GM18870 (cell line): Measurements from ENCODE around the gene CCDC3.

Experiments used
- ATAC-seq: cut with Tn5 transposase; IDR thresholded peaks from one replicate; pipeline ENCODE4 v1.9.1; 2021; ENCODE audit warnings: moderate library complexity; ENCODE audit not compliant: unreplicated experiment

Gene CCDC3

DNA sequence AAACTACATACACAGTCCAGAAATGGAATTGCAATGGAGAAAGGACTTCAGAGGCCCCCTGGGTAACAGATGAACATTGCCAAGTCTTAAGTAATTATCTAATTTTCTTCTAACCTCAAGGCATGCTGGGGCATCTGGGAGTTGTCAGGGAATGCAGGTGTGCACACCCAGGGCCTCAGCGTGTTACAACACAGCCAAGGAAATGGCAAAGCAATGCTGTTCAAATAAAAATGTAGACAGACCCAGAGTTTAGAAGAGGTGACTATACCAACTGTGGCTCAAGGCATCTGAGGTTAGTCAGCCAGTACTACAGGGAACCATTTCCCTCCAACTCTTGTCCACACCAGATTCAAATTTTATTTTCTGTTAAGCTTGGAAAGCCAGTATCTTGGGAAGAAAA lies 73.6 kb downstream of the CCDC3 start:
- no peak for ATAC-seq

DNA sequence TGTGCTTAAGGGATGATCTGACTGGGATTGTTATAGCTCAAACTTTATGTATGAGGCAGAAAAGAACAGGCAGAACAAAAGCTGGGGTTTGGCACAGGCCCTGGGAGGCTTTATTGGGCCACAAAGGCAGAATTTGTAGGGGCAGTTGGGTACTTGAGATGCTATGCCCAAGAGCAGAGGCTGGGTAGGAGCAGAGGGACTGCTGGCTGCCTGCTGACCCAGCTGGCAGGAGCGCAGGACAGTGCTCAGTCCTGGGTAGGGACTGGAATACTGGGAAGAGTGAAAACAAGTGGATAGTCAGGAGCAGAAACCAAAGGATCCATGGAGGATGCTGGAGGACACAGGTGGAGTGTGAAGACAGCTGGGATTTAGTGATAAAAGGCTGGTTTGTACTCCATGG lies 75.7 kb downstream of the CCDC3 start:
- ATAC-seq = no peak

DNA sequence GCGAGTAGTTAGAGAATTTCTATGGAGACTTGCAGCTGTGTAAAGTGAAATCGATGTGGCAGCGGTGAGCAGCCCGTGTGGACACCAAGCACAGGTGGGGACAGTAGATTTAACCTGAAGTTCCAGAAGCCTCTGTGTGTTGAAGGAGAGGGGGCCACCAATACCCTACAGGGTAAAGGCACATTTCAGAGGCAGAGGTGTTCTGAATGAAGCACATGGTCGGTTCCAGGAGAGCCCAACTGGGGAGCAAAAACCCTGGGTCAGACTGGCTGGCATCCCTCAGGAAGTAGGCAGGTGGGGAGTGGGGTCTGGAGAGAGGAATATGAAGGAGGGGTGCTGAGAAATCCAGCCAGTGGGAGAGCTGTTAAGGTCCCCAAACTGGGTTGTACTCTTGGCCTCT lies 76.6 kb downstream of the CCDC3 start:
- no peak for ATAC-seq

GRCh38 chr10:12922117-12922900 lies 79.2 kb downstream of the CCDC3 start:
- no peak for ATAC-seq

GRCh38 chr10:12921163-12921562 lies 80.3 kb downstream of the CCDC3 start:
- ATAC-seq = no peak

GRCh38 chr10:12919574-12919973 lies 81.9 kb downstream of the CCDC3 start:
- ATAC-seq = no peak

DNA sequence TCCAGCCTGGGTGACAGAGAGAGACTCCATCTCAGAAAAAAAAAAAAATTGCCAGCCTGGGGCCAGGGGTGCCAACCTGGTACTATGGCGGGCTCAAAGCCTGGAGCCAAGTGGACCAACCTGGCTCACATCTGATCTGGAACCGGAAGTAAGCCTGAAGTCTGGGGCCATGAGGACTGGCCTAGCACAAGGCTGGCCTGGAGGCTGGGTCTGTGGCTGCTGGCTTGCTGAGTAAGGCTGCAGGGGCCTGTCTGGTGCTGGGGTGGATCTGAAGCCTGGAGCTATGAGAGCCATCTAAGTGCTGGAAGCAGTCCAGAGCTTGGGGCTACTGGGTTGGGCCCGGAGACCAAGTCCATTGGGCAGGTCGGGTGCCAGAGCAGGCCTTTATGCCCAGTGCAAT lies 84.9 kb downstream of the CCDC3 start:
- ATAC-seq = no peak

DNA sequence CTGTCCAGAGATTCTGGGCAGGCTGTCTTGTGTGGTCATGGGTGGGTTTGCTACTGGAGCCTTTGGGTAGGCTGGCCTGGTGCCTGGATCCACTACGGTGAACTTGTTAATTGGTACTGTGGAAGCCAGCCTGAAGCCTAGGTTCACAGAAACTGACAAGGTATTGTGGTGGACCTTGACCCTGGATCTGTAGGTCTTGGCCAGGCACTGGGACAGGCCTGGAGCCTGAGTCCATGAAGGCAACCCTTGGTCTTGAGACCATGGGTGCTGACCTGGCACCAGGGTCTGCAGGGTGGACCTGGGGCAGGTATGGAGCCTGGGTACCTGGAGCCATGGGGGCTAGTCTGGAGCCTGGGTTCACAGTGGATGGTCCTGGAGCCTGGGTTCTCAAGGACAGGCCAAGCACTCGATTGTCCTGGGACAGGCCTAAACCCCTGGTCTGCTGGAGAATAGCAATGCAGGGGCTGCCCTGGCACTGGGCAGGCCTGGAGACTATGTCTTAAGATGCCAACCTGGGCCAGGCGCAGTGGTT lies 85.8 kb downstream of the CCDC3 start:
- ATAC-seq = no peak

GRCh38 chr10:12914111-12914510 lies 87.4 kb downstream of the CCDC3 start:
- ATAC-seq = no peak

GRCh38 chr10:12911795-12912194 lies 89.7 kb downstream of the CCDC3 start:
- ATAC-seq = no peak

- no peak for ATAC-seq
Observed at GRCh38 chr10:12910835-12911234, 90.7 kb downstream of the CCDC3 start.

DNA sequence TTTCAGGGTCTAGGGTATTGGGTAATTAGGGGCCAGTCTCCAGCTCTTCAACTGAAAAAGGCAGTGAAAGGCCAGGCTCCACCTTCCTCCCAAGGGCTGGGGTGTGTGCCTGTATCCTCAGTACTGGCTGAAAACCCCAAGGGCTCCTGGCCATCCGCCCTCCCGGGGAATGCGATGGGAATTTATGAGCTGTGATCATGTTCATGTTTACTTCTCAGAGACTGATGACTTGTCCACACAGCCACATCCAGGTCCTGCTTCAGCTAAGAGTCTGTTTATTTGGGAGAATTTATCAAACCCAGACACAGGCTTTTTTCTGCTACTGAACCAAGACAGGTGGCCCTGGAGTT lies 91.7 kb downstream of the CCDC3 start:
- ATAC-seq = no peak

DNA sequence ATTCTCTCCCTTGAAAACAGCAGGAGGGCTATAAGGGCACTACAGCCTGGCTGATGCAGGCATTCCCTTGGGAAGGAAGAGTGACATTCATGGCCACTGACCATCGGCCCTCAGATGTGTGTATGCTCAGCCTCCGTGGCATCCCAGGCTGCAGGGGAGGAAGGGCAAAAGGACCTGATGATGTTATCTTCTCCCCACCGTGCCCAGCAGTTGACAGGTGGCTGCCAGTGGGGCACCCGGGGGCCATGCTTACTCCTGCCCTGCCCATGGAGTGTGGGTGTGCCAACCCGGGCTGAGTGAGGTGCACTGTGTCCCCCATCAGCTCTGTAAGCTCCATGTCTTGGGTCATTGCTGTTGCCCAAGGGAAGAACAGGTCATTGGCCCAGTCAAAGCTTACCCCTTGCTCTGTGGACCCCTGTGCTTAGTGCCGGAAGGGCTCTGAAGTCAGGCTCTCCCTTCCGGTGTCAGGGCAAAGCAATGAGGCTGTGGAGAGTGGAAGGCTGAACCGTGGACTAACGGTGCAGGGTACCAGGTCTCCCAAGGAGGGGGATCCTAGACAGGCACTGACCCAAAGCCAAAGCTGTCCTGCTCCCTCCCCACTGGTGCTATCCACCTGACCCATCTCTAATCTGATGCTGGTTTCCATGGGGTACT lies 92.2 kb downstream of the CCDC3 start:
- no peak for ATAC-seq

DNA sequence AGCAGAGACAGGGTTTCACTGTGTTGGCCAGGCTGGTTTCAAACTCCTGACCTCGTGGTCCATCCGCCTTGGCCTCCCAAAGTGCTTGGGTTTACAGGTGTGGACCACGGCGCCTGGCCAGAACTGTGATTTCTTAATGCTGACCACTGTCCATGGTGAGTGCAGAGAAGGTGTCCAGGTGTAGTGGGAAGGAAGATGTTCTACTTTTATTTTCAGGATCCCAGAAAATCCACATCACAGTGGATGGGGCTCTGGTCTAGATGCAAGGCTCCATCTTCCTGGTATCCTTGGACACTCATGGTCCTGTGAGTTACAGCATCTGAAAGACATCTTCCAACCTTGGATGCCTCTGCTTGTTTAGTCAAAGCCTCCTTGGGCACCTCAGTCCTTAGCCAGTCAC lies 92.7 kb downstream of the CCDC3 start:
- ATAC-seq = no peak

GRCh38 chr10:12907656-12908055 lies 93.9 kb downstream of the CCDC3 start:
- no peak for ATAC-seq

GRCh38 chr10:12906051-12906541 lies 95.4 kb downstream of the CCDC3 start:
- ATAC-seq = no peak

DNA sequence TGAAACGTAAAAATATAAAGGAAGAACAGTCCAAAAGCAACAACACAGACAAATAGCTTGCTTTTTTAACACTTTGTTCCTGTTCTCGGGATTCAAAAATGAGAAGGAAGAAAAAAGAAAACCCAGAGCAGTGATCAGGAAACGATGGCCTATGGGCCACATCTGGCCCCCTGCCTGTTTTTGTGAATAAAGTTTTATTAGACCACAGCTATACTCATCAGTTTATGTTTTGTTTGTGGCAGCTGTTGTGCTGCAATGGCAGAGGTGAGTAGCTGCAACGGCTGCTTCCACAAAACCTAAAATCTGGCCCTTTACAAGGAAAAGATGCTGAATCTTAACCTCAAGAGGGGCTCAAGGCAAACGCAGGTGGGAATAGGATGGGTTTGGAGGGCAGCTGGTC lies 96.4 kb downstream of the CCDC3 start:
- ATAC-seq = no peak

GRCh38 chr10:12902851-12903358 lies 98.6 kb downstream of the CCDC3 start:
- no peak for ATAC-seq

DNA sequence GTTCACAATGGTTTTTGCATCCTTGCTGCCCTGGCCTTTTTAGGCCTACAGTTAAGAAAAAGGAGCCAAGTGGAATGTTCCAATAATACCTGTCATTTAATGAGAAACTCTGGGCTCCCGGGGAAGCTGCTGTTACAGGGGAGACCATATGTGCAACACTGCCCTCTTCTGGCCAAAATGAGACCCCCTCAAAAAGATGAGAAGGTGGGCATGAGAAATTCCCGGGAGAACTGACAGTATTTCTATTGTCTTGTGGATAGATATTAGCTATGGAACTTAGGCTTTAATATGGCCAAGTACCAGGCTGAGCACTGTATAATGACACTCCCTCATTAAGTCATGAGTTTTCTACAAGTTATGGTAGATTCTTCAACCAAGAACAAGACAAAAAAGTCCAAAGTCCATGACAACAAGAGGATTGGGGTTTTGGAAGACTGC lies 99.4 kb downstream of the CCDC3 start:
- ATAC-seq = no peak

DNA sequence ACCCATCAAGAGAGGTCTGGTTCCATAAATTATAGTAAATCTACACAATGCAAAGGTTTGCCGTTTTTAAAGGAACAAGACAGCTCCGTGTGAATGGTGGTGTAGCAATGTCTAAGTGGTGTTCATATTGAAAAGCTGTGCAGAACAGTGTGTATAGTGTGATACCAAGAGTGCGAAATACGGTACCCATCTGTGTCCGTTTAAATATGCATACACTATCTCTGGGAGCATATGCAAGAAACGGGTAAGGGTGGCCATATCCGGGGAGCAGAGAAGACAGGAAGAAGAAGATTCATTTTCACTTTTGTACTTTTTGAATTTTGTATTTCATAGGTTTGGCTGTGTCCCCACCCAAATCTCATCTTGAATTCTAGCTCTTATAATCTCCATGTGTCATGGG lies 102.0 kb downstream of the CCDC3 start:
- no peak for ATAC-seq

DNA sequence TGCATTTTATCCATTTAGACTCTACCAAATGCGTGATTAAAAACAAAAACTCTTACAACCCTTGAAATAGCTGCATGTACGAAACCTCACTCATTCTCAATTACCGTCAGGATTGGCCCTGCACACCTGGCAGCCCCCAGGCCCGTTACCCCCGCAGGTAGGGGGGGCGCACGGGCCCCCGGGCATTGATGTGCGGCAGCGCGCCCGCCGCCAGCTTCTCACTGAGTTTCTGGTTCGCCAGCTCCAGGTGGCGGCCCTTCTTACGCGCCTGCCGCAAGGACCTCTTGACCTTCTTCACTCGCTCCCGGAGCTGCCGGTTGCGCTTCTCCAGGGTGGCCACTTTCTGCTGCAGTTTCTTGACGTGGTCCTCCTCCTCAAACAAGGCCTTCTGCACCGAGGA lies 103.2 kb downstream of the CCDC3 start:
- no peak for ATAC-seq

GRCh38 chr10:12897278-12897677 lies 104.2 kb downstream of the CCDC3 start:
- no peak for ATAC-seq
